HG03108 (cell line): ENCODE data around the gene PRCD.

Experiments used
- ATAC-seq: cut with Tn5 transposase; IDR thresholded peaks from one replicate; pipeline ENCODE4 v1.9.1; 2021; ENCODE audit warnings: moderate library complexity; ENCODE audit not compliant: unreplicated experiment

Gene PRCD

DNA sequence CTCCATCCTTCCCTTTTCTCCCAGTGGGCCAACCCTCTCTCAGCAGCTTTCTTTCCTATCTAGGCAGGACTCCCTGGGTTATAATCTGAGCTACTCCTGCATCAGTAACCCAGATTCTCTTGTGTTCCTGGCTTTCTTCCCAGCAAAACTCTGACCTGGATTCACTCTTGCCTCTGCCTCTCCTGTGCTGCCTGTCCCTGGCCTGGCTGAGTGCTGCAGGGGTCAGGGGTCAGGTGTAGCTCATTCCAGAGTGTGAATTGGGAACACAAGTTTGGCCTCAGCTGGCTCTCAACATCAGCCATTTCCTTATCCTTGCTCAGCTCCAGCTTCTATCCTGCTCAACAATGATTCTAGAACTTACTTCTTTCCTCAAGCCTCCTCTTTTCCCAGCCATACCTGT is 48.3 kb downstream of the PRCD start:
- no peak for ATAC-seq

DNA sequence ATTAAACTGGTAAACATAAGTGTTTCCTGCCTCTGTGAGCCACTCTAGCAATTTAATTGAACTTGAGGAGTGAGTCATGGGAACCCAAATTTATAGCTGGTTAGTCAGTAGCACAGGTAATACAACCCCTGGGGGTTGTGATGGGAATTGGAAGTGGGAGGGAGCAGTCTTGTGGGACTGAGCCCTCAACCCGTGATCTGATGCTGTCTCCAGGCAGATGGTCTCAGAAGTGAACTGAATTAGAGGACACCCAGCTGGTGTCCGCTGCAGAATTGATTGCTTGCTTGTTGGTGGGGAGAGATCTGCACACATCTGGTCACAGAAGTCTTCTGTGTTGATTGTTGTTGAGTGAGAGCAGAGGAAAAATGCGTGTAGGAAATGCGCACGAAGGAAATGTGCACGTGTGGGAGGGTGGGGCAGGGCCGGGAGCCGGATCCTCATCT is 53.6 kb downstream of the PRCD start:
- ATAC-seq = no peak

DNA sequence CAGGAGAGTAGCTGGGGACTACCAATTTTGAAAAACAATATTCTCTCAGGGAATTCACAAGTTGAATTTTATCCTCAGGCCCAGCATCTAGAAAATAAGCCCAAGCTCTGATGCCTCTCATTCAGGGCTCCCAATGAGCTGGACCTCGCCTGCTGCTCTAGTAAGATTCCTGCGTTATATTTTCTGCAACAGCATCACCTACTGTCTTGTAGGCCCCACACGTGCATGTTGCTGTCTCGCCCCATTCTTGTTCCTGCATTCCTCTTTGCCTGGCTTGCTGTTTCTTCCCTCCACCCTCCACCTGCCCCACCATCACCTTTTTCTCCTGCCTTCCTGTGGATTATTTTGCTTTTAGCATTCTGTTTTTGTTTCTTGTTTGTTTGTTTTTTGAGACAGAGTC is 54.1 kb downstream of the PRCD start:
- no peak for ATAC-seq

DNA sequence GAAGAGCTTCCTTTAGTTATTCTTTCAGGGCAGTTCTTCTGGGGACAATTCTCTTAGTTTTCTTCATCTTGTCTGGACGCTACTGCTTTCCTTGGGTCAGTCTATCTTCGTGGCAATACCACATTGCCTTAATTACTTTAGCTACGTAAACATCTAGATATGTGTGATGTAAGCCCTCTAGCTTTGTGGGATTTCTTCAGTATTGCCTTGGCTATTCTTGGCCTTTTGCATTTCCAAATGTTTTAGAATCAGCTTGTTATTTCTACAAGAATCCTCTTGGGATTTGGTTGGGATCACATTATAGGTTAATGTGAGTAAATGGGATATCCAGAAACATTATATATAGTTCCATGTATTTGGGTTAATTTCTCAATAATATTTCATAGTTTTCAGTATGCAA is 54.8 kb downstream of the PRCD start:
- ATAC-seq = no peak
